Gastroesophageal sphincter (tissue), 3 donors: ENCODE results near the gene U2SURP.

Source experiments
- EP300 ChIP-seq: sonication (generic); formaldehyde crosslinking; IDR thresholded peaks from one replicate; pipeline ENCODE4 v1.6.1; 2017; ENCODE audit warnings: antibody characterized with exemption, mild to moderate bottlenecking
- POLR2A ChIP-seq, 2 donors: fragments of 450-650 bp; IDR thresholded peaks; one replicate each; pipeline ENCODE4 v1.6.1; 2017; ENCODE audit warnings: antibody characterized with exemption in 2 of 2, mild to moderate bottlenecking in 2 of 2, moderate library complexity in 1 of 2
- TF ChIP-seq, protein P1 (sequence below), 4 experiments: fragments of 200-600 bp in 2 of 4; fragments of 450-650 bp in 2 of 4; sonication (generic) in 1 of 4; IDR thresholded peaks; one replicate each; pipeline ENCODE4 v1.5.1; 2017 to 2019; ENCODE audit warnings: antibody characterized with exemption in 4 of 4, mild to moderate bottlenecking in 2 of 4, moderate library complexity in 2 of 4

DNA sequence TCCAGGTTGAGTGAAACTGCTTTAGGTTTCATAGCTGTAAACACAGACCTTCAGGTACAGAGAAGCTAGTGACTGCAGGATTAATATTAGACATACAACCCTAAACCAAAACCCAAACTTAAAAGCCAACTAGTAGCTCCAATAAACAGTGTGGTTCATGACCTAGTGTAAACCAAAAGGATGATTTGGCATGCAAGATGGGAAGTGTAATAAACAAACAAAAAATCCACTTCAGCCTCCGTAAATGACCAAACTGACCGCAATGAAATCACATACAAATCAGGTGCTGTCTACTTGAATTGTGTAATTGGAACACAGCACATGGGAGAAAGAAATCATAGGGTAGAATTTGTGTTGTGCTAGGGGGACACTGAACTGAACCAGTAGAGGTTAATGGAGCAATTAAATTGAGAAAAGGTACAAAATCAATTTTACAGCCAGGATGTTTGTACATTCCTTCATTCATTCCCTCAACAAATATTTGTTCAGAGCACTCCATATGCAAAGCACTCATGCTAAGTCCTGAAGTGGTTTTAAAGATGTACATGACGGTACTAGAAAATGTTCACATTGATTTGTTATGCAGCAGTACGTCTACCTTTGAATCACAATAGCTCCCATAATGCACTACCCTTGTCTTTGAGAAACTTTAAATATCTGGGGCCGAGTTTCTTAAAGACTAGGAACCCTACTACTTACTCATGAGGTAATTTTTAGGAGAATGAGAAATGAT is 96.8 kb downstream of the U2SURP start:
- TF ChIP-seq, protein P1, sequence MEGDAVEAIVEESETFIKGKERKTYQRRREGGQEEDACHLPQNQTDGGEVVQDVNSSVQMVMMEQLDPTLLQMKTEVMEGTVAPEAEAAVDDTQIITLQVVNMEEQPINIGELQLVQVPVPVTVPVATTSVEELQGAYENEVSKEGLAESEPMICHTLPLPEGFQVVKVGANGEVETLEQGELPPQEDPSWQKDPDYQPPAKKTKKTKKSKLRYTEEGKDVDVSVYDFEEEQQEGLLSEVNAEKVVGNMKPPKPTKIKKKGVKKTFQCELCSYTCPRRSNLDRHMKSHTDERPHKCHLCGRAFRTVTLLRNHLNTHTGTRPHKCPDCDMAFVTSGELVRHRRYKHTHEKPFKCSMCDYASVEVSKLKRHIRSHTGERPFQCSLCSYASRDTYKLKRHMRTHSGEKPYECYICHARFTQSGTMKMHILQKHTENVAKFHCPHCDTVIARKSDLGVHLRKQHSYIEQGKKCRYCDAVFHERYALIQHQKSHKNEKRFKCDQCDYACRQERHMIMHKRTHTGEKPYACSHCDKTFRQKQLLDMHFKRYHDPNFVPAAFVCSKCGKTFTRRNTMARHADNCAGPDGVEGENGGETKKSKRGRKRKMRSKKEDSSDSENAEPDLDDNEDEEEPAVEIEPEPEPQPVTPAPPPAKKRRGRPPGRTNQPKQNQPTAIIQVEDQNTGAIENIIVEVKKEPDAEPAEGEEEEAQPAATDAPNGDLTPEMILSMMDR (IDR thresholded peaks at IDR 0.05), result no peak
- TF ChIP-seq EP300 (no peak), POLR2A (IDR thresholded peaks at IDR 0.05) (no peak)
